Activated CD8-positive, alpha-beta T cell treated with anti-CD3 and anti-CD28 coated beads for 36 hours (primary cell): ENCODE data around the gene HID1. TPM values are rescaled to one million over a fixed set of nuclear protein-coding genes. Genes with fewer than 3 reads are reported as not detected.

Source experiments
- ATAC-seq: fragments of 200-7000 bp; cut with Tn5 transposase; one replicate; pipeline ENCODE4 v1.10.0; 2021; ENCODE audit warnings: mild to moderate bottlenecking, moderate library complexity
- CTCF ChIA-PET: fragments of 350-600 bp; sonication (Branson Sonifier 250); formaldehyde crosslinking; loops from one replicate; lab custom pipeline; 2021; ENCODE audit warnings: antibody characterized with exemption; lab: Charles Lee
- POLR2A ChIA-PET: fragments of 350-600 bp; sonication (Branson Sonifier 250); formaldehyde crosslinking; loops from one replicate; lab custom pipeline; 2021; ENCODE audit warnings: antibody characterized with exemption; lab: Charles Lee
- DNase-seq: peaks from one replicate; pipeline ENCODE4 v3.0.0-alpha.2; 2020
- H3K27ac Mint-ChIP-seq: one replicate; pipeline ENCODE4 v1.8.0; 2021; ENCODE audit warnings: mild to moderate bottlenecking, mixed read lengths
- H3K27me3 Mint-ChIP-seq: one replicate; pipeline ENCODE4 v1.8.0; 2021; ENCODE audit warnings: mixed read lengths
- H3K36me3 Mint-ChIP-seq: one replicate; pipeline ENCODE4 v1.8.0; 2021; ENCODE audit warnings: low read depth, mixed read lengths
- H3K4me1 Mint-ChIP-seq: one replicate; pipeline ENCODE4 v1.8.0; 2021; ENCODE audit warnings: low read depth, mixed read lengths
- H3K4me3 Mint-ChIP-seq: one replicate; pipeline ENCODE4 v1.8.0; 2021; ENCODE audit warnings: mild to moderate bottlenecking, moderate library complexity, mixed read lengths
- H3K9me3 Mint-ChIP-seq: one replicate; pipeline ENCODE4 v1.8.0; 2021; ENCODE audit warnings: mixed read lengths
- CTCF ChIP-seq: fragments of 200-600 bp; IDR thresholded peaks from one replicate; pipeline ENCODE4 v1.8.0; 2022; ENCODE audit warnings: antibody characterized with exemption, mild to moderate bottlenecking
- intact Hi-C: fragments of 100-400 bp; cut with micrococcal nuclease; formaldehyde crosslinking; loops from one replicate; pipeline ENCODE4 v1.10.0; 2022
- total RNA-seq, 2 experiments: library from RNA; stranded (reverse); gene quantifications; one replicate each; pipeline ENCODE4 v1.2.3, GENCODE V29; 2021

HID1 gene
- total RNA-seq, 2 experiments from 2014 or later = 1.4 to 1.7 TPM

- ChIA-PET CTCF (interaction anchor here (1.4 to 10.9 kb wide), 2 partner anchors 17 to 44 kb away, joined by 3 to 122 read pairs; no protein-coding TSS in a partner anchor), POLR2A (interaction anchor here (0.6 kb wide), 1 partner anchor 573 kb away, joined by 3 read pairs; no protein-coding TSS in a partner anchor)
- H3K27ac Mint-ChIP-seq = no peak overlapping the region
Observed at GRCh38 chr17:75005291-75005690, 32.7 kb upstream of the HID1 start.

GRCh38 chr17:75004371-75004770 lies 31.8 kb upstream of the HID1 start:
- TF ChIP-seq CTCF = no peak
- Mint-ChIP-seq H3K4me3 (no peak overlapping the region), H3K9me3 (no peaks in the 10 kb centered on the region), H3K36me3 (no peaks in the 10 kb centered on the region), H3K27me3 (no peaks in the 10 kb centered on the region), H3K4me1 (peaks cover 4% of the 10 kb centered on the region), H3K27ac (no peak overlapping the region)
- intact Hi-C loops = no loop called here
- ChIA-PET POLR2A (interaction anchor here (1.2 kb wide), 1 partner anchor 8 kb away, joined by 6 read pairs; the partner anchor contains the start of gene MRPL58), CTCF (interaction anchor here (0.8 to 10.9 kb wide), 3 partner anchors 8 to 43 kb away, joined by 3 to 122 read pairs (median 5); partner anchors contain the start of gene MRPL58)
- DNase-seq = no peak
- no peak for ATAC-seq

More at GRCh38 chr17:75005291-75005690, 32.7 kb upstream of the HID1 start:
- no peak for DNase-seq
- H3K9me3 Mint-ChIP-seq = no peaks in the 10 kb centered on the region
- ATAC-seq = no peak
- H3K4me3 Mint-ChIP-seq = no peak overlapping the region
- no peaks in the 10 kb centered on the region for H3K27me3 Mint-ChIP-seq
- no peaks in the 10 kb centered on the region for H3K36me3 Mint-ChIP-seq
- no peak for TF ChIP-seq CTCF
- intact Hi-C loops = no loop called here
- H3K4me1 Mint-ChIP-seq = peaks cover 4% of the 10 kb centered on the region

- Mint-ChIP-seq H3K36me3 (no peaks in the 10 kb centered on the region), H3K27me3 (no peaks in the 10 kb centered on the region), H3K27ac (no peak overlapping the region), H3K4me3 (no peak overlapping the region), H3K9me3 (no peaks in the 10 kb centered on the region), H3K4me1 (peaks cover 4% of the 10 kb centered on the region)
- ChIA-PET POLR2A (interaction anchor here (1.2 kb wide), 1 partner anchor 8 kb away, joined by 6 read pairs; the partner anchor contains the start of gene MRPL58), CTCF (interaction anchor here (0.8 to 10.9 kb wide), 3 partner anchors 8 to 42 kb away, joined by 3 to 122 read pairs (median 5); partner anchors contain the start of gene MRPL58)
- DNase-seq (no peak), ATAC-seq (no peak)
- TF ChIP-seq CTCF = no peak
- intact Hi-C loops = no loop called here
Observed at GRCh38 chr17:75003957-75004355, 31.4 kb upstream of the HID1 start.

GRCh38 chr17:75003070-75003956 lies 30.8 kb upstream of the HID1 start:
- no peaks in the 10 kb centered on the region for H3K36me3 Mint-ChIP-seq
- no peak for TF ChIP-seq CTCF
- POLR2A ChIA-PET = interaction anchor here (1.0 to 1.2 kb wide), 2 partner anchors 9 kb away, joined by 6 read pairs; partner anchors contain the start of gene MRPL58
- no peak for ATAC-seq
- no peaks in the 10 kb centered on the region for H3K9me3 Mint-ChIP-seq
- intact Hi-C loops = no loop called here
- H3K27me3 Mint-ChIP-seq = no peaks in the 10 kb centered on the region
- peaks cover 7% of the 10 kb centered on the region for H3K4me1 Mint-ChIP-seq
- no peak overlapping the region for H3K27ac Mint-ChIP-seq
- CTCF ChIA-PET = interaction anchor here (1.7 to 10.9 kb wide), 3 partner anchors 9 to 212 kb away, joined by 5 to 122 read pairs (median 6); partner anchors contain the start of gene MRPL58
- DNase-seq = no peak
- H3K4me3 Mint-ChIP-seq = no peak overlapping the region
